HEK293 (cell line): ENCODE data around the gene KREMEN1.
A peak's percentile ranks its signal among the peaks of the same experiment; 100 is the strongest.

ENCODE experiments used
- CTCF ChIA-PET: fragments of 350-600 bp; formaldehyde crosslinking; extraction: SDS; loops from one replicate; lab custom pipeline; 2021; ENCODE audit warnings: antibody characterized with exemption; lab: Yijun Ruan, JAX
- POLR2A ChIA-PET: fragments of 300-600 bp; formaldehyde crosslinking; extraction: SDS; loops from one replicate; lab custom pipeline; 2020; ENCODE audit warnings: antibody characterized with exemption, inconsistent platforms; lab: Yijun Ruan, JAX
- H3K27ac ChIP-seq: fragments of 200-500 bp; sonication (Bioruptor generic); 2 replicates; pipeline ENCODE4 v1.5.1; 2014; ENCODE audit warnings: low read depth, low read length, control low read depth, inconsistent platforms; ENCODE audit errors: extremely low read depth
- H3K36me3 ChIP-seq, 2 experiments: fragments of 200-500 bp in 1 of 2; sonication (Bioruptor generic) in 1 of 2; 1 replicate in 1 of 2; 2 replicates in 1 of 2; pipeline ENCODE4 v1.5.1; 2014 to 2017; ENCODE audit warnings: inconsistent platforms in 2 of 2, low read length in 2 of 2; ENCODE audit not compliant: control insufficient read depth in 2 of 2, insufficient read depth in 1 of 2
- H3K4me1 ChIP-seq: fragments of 200-500 bp; sonication (Bioruptor generic); 2 replicates; pipeline ENCODE4 v1.5.1; 2014; ENCODE audit warnings: mild to moderate bottlenecking, low read length, inconsistent platforms; ENCODE audit not compliant: control insufficient read depth, insufficient read depth
- H3K4me3 ChIP-seq: 2 replicates; pipeline ENCODE4 v1.5.1; 2011; ENCODE audit warnings: low read depth, mild to moderate bottlenecking, control low read depth, low read length, moderate library complexity
- H3K9me3 ChIP-seq: fragments of 200-500 bp; sonication (Bioruptor generic); 2 replicates; pipeline ENCODE4 v1.5.1; 2014; ENCODE audit warnings: low read depth, low read length, inconsistent platforms; ENCODE audit not compliant: control insufficient read depth, insufficient read depth
- EGR2 ChIP-seq: fragments of 450-650 bp; formaldehyde crosslinking; IDR thresholded peaks from 2 replicates; pipeline ENCODE4 v1.5.1; 2016; ENCODE audit warnings: low read depth, missing biosample characterization, missing genetic modification characterization
- GLIS1 ChIP-seq: fragments of 450-650 bp; formaldehyde crosslinking; IDR thresholded peaks from 2 replicates; pipeline ENCODE4 v1.5.1; 2016; ENCODE audit warnings: missing biosample characterization, missing genetic modification characterization
- HIC1 ChIP-seq: fragments of 450-650 bp; formaldehyde crosslinking; IDR thresholded peaks from 2 replicates; pipeline ENCODE4 v1.5.1; 2016; ENCODE audit warnings: missing biosample characterization, missing genetic modification characterization
- KLF1 ChIP-seq: fragments of 450-650 bp; formaldehyde crosslinking; IDR thresholded peaks from 2 replicates; pipeline ENCODE4 v1.5.1; 2016; ENCODE audit warnings: missing biosample characterization, missing genetic modification characterization
- KLF8 ChIP-seq: fragments of 450-650 bp; formaldehyde crosslinking; IDR thresholded peaks from 2 replicates; pipeline ENCODE4 v1.5.1; 2016; ENCODE audit warnings: missing biosample characterization, missing genetic modification characterization
- REPIN1 ChIP-seq: fragments of 450-650 bp; formaldehyde crosslinking; IDR thresholded peaks from 2 replicates; pipeline ENCODE4 v1.5.1; 2017; ENCODE audit warnings: missing biosample characterization, missing genetic modification characterization, low read depth
- SCRT2 ChIP-seq: fragments of 450-650 bp; formaldehyde crosslinking; IDR thresholded peaks from 2 replicates; pipeline ENCODE4 v1.5.1; 2016; ENCODE audit warnings: missing biosample characterization, missing genetic modification characterization
- ZBTB11 ChIP-seq: fragments of 450-650 bp; formaldehyde crosslinking; conservative IDR thresholded peaks from 2 replicates; pipeline ENCODE4 v1.5.1; 2016; ENCODE audit warnings: low read depth, missing biosample characterization, missing genetic modification characterization
- ZBTB49 ChIP-seq: fragments of 450-650 bp; formaldehyde crosslinking; IDR thresholded peaks from 2 replicates; pipeline ENCODE4 v1.5.1; 2016; ENCODE audit warnings: missing biosample characterization, missing genetic modification characterization, low read depth
- ZFHX2 ChIP-seq: fragments of 450-650 bp; formaldehyde crosslinking; conservative IDR thresholded peaks from 2 replicates; pipeline ENCODE4 v1.5.1; 2016; ENCODE audit warnings: missing biosample characterization, missing genetic modification characterization
- ZIC2 ChIP-seq: fragments of 450-650 bp; formaldehyde crosslinking; IDR thresholded peaks from 2 replicates; pipeline ENCODE4 v1.5.1; 2016; ENCODE audit warnings: missing biosample characterization, missing genetic modification characterization
- ZNF121 ChIP-seq: fragments of 450-650 bp; formaldehyde crosslinking; IDR thresholded peaks from 2 replicates; pipeline ENCODE4 v1.5.1; 2016; ENCODE audit warnings: missing biosample characterization, missing genetic modification characterization
- ZNF175 ChIP-seq: fragments of 450-650 bp; formaldehyde crosslinking; IDR thresholded peaks from 2 replicates; pipeline ENCODE4 v1.5.1; 2016; ENCODE audit warnings: missing biosample characterization, missing genetic modification characterization
- ZNF48 ChIP-seq: fragments of 450-650 bp; formaldehyde crosslinking; IDR thresholded peaks from 2 replicates; pipeline ENCODE4 v1.5.1; 2016; ENCODE audit warnings: missing biosample characterization, missing genetic modification characterization
- ZNF488 ChIP-seq: fragments of 450-650 bp; formaldehyde crosslinking; IDR thresholded peaks from 2 replicates; pipeline ENCODE4 v1.5.1; 2016; ENCODE audit warnings: missing biosample characterization, missing genetic modification characterization
- ZNF837 ChIP-seq: fragments of 450-650 bp; formaldehyde crosslinking; IDR thresholded peaks from 2 replicates; pipeline ENCODE4 v1.5.1; 2016; ENCODE audit warnings: missing biosample characterization, missing genetic modification characterization
- ZSCAN23 ChIP-seq: fragments of 450-650 bp; formaldehyde crosslinking; IDR thresholded peaks from 2 replicates; pipeline ENCODE4 v1.5.1; 2016; ENCODE audit warnings: missing biosample characterization, missing genetic modification characterization

KREMEN1 gene

GRCh38 chr22:29145321-29146072 is 72.7 kb downstream of the KREMEN1 start:
- no peak overlapping the region for H3K4me3 ChIP-seq
- POLR2A ChIA-PET: no interaction called here
- no peaks in the 10 kb centered on the region for H3K4me1 ChIP-seq
- H3K9me3 ChIP-seq: no peaks in the 10 kb centered on the region
- CTCF ChIA-PET: interaction anchor here (4.6 kb wide), 1 partner anchor 8 kb away, joined by 33 read pairs; no protein-coding TSS in a partner anchor
- peak; percentile 50 for TF ChIP-seq ZFHX2
- peak; percentile 46 for TF ChIP-seq KLF1 (tag by site-specific recombination)
- TF ChIP-seq ZNF48: no peak
- TF ChIP-seq EGR2: peak; percentile 66
- no peak for TF ChIP-seq ZSCAN23 (tag by site-specific recombination)
- peaks cover 3 to 55% of the 10 kb centered on the region in 2 experiments; a peak in 2 of 3 replicates for H3K36me3 ChIP-seq
- H3K27ac ChIP-seq: no peak overlapping the region

- Histone ChIP-seq H3K36me3 (peaks cover 3 to 52% of the 10 kb centered on the region in 2 experiments; a peak in 2 of 3 replicates), H3K4me3 (no peak overlapping the region), H3K9me3 (no peaks in the 10 kb centered on the region), H3K4me1 (no peaks in the 10 kb centered on the region), H3K27ac (no peak overlapping the region)
- CTCF ChIA-PET: interaction anchor here (0.5 to 4.6 kb wide), 2 partner anchors 8 to 1000 kb away, joined by 3 to 33 read pairs; no protein-coding TSS in a partner anchor
- POLR2A ChIA-PET: no interaction called here
- TF ChIP-seq ZNF175 (tag by site-specific recombination) (no peak), ZIC2 (tag by site-specific recombination) (peak; percentile 46), GLIS1 (tag by site-specific recombination) (peak; percentile 65), ZBTB49 (tag by site-specific recombination) (no peak), ZNF488 (tag by site-specific recombination) (no peak)
Measured at GRCh38 chr22:29146091-29146560, 73.3 kb downstream of the KREMEN1 start.

GRCh38 chr22:29146771-29147170 is 73.9 kb downstream of the KREMEN1 start:
- Histone ChIP-seq H3K4me1 (no peaks in the 10 kb centered on the region), H3K4me3 (no peak overlapping the region), H3K9me3 (no peaks in the 10 kb centered on the region), H3K36me3 (peaks cover 3 to 46% of the 10 kb centered on the region in 2 experiments; a peak in 2 of 3 replicates), H3K27ac (no peak overlapping the region)
- CTCF ChIA-PET: interaction anchor here (4.6 kb wide), 1 partner anchor 7 kb away, joined by 33 read pairs; no protein-coding TSS in a partner anchor
- TF ChIP-seq SCRT2 (tag by site-specific recombination): no peak
- POLR2A ChIA-PET: no interaction called here

- Histone ChIP-seq H3K27ac (no peak overlapping the region), H3K9me3 (no peaks in the 10 kb centered on the region), H3K4me3 (no peak overlapping the region), H3K4me1 (no peaks in the 10 kb centered on the region), H3K36me3 (peaks cover 3 to 40% of the 10 kb centered on the region in 2 experiments; a peak in 2 of 3 replicates)
- CTCF ChIA-PET: interaction anchor here (0.6 kb wide), 1 partner anchor 55 kb away, joined by 3 read pairs; no protein-coding TSS in a partner anchor
- POLR2A ChIA-PET: no interaction called here
- TF ChIP-seq ZNF837 (tag by site-specific recombination) (no peak), REPIN1 (tag by site-specific recombination) (no peak), ZNF121 (tag by site-specific recombination) (no peak), EGR2 (no peak), ZBTB11 (tag by site-specific recombination) (no peak), KLF8 (tag by site-specific recombination) (no peak), HIC1 (no peak)
Measured at GRCh38 chr22:29147331-29147899, 74.6 kb downstream of the KREMEN1 start.
